IPS DF 6.9 (cell line): ENCODE data around the gene C10orf90.
"Not testable (repeated sequence)": the region's sequence is repeated elsewhere in the genome, so short reads cannot be mapped to it uniquely, and the experiment has no call there.

ENCODE experiments used
- DNase-seq: peaks from one replicate; pipeline ENCODE4 v3.0.0-alpha.2; 2013; ENCODE audit warnings: low read depth, low spot score
- H3K27ac ChIP-seq: one replicate; pipeline ENCODE4 v1.5.1; 2013; ENCODE audit warnings: low read length, control low read depth
- H3K27me3 ChIP-seq: 2 replicates; pipeline ENCODE4 v1.6.1; 2013; ENCODE audit warnings: mild to moderate bottlenecking, low read length; ENCODE audit not compliant: control insufficient read depth, insufficient read depth
- H3K36me3 ChIP-seq: 2 replicates; pipeline ENCODE4 v1.6.1; 2013; ENCODE audit warnings: low read length; ENCODE audit not compliant: control insufficient read depth, insufficient read depth
- H3K4me1 ChIP-seq: 2 replicates; pipeline ENCODE4 v1.6.1; 2013; ENCODE audit warnings: low read length; ENCODE audit not compliant: control insufficient read depth, insufficient read depth
- H3K4me3 ChIP-seq: 2 replicates; pipeline ENCODE4 v1.5.1; 2013; ENCODE audit warnings: mild to moderate bottlenecking, low read length
- H3K9me3 ChIP-seq: 2 replicates; pipeline ENCODE4 v1.6.1; 2013; ENCODE audit warnings: low read length, inconsistent platforms; ENCODE audit not compliant: control insufficient read depth, insufficient read depth
- WGBS: extraction: QIAGEN DNeasy Blood & Tissue Kit; methylation state at CpG from one replicate; pipeline ENCODE4 v1.1.7; 2013; ENCODE audit warnings: mixed read lengths, missing lambda C conversion rate; ENCODE audit not compliant: insufficient read length, insufficient coverage; 5-methylcytosine and 5-hydroxymethylcytosine counted together

Gene C10orf90

GRCh38 chr10:126561294-126561920, 109.1 kb downstream of the C10orf90 start:
- H3K27ac ChIP-seq, result no peak overlapping the region
- no peak for DNase-seq
- peaks cover 8% of the 10 kb centered on the region for H3K4me1 ChIP-seq
- WGBS, result no CpG with 5 or more reads among the region's 10 CpGs
- no peaks in the 10 kb centered on the region for H3K27me3 ChIP-seq
- H3K4me3 ChIP-seq, result no peak overlapping the region
- H3K36me3 ChIP-seq, result no peaks in the 10 kb centered on the region
- no peaks in the 10 kb centered on the region; the same call in 1 of the 2 replicates for H3K9me3 ChIP-seq

- Histone ChIP-seq H3K9me3 (no peaks in the 10 kb centered on the region), H3K4me1 (peaks cover 8% of the 10 kb centered on the region), H3K27ac (no peak overlapping the region), H3K27me3 (no peaks in the 10 kb centered on the region), H3K4me3 (no peak overlapping the region), H3K36me3 (no peaks in the 10 kb centered on the region)
- no CpG with 5 or more reads among the region's 1 CpG for WGBS
- no peak for DNase-seq
Observed at GRCh38 chr10:126558881-126559280, 111.6 kb downstream of the C10orf90 start.

GRCh38 chr10:126551202-126551601, 119.3 kb downstream of the C10orf90 start:
- no peaks in the 10 kb centered on the region for H3K9me3 ChIP-seq
- DNase-seq, result no peak
- no peaks in the 10 kb centered on the region for H3K27me3 ChIP-seq
- H3K4me3 ChIP-seq, result no peak overlapping the region
- H3K36me3 ChIP-seq, result no peaks in the 10 kb centered on the region
- H3K27ac ChIP-seq, result no peak overlapping the region
- no peaks in the 10 kb centered on the region for H3K4me1 ChIP-seq

GRCh38 chr10:126550586-126550985, 119.9 kb downstream of the C10orf90 start:
- not testable (repeated sequence) for DNase-seq

GRCh38 chr10:126549344-126549743, 121.1 kb downstream of the C10orf90 start:
- peaks cover 2% of the 10 kb centered on the region; the same call in 1 of the 2 replicates for H3K4me1 ChIP-seq
- no peak for DNase-seq
- no peak overlapping the region for H3K27ac ChIP-seq
- H3K27me3 ChIP-seq, result no peaks in the 10 kb centered on the region
- no peak overlapping the region for H3K4me3 ChIP-seq
- no peaks in the 10 kb centered on the region for H3K9me3 ChIP-seq
- H3K36me3 ChIP-seq, result no peaks in the 10 kb centered on the region

More at GRCh38 chr10:126550586-126550985, 119.9 kb downstream of the C10orf90 start:
- H3K27ac ChIP-seq, H3K36me3 ChIP-seq, H3K4me1 ChIP-seq, H3K9me3 ChIP-seq, H3K27me3 ChIP-seq, H3K4me3 ChIP-seq: not testable (repeated sequence)
- no CpG with 5 or more reads among the region's 4 CpGs for WGBS

- no CpG with 5 or more reads among the region's 3 CpGs for WGBS
- H3K27me3 ChIP-seq, result no peaks in the 10 kb centered on the region
- H3K36me3 ChIP-seq, result no peaks in the 10 kb centered on the region
- no peak overlapping the region for H3K27ac ChIP-seq
- DNase-seq, result no peak
- H3K4me1 ChIP-seq, result peaks cover 2% of the 10 kb centered on the region; the same call in 1 of the 2 replicates
- H3K4me3 ChIP-seq, result no peak overlapping the region
- no peaks in the 10 kb centered on the region for H3K9me3 ChIP-seq
Observed at GRCh38 chr10:126544565-126544964, 125.9 kb downstream of the C10orf90 start.

- H3K4me1 ChIP-seq, result no peaks in the 10 kb centered on the region
- no peak overlapping the region for H3K4me3 ChIP-seq
- no peaks in the 10 kb centered on the region for H3K27me3 ChIP-seq
- no peaks in the 10 kb centered on the region for H3K9me3 ChIP-seq
- no peaks in the 10 kb centered on the region for H3K36me3 ChIP-seq
- no CpG with 5 or more reads among the region's 5 CpGs for WGBS
- no peak for DNase-seq
- no peak overlapping the region for H3K27ac ChIP-seq
Observed at GRCh38 chr10:126538439-126539135, 131.9 kb downstream of the C10orf90 start.

GRCh38 chr10:126536656-126537055, 133.8 kb downstream of the C10orf90 start:
- Histone ChIP-seq H3K4me3 (no peak overlapping the region), H3K9me3 (no peaks in the 10 kb centered on the region), H3K4me1 (no peaks in the 10 kb centered on the region), H3K27ac (no peak overlapping the region), H3K27me3 (no peaks in the 10 kb centered on the region), H3K36me3 (no peaks in the 10 kb centered on the region)
- WGBS, result no CpG with 5 or more reads among the region's 3 CpGs
- DNase-seq, result no peak

GRCh38 chr10:126536148-126536547, 134.3 kb downstream of the C10orf90 start:
- no peaks in the 10 kb centered on the region for H3K36me3 ChIP-seq
- H3K4me1 ChIP-seq, result no peaks in the 10 kb centered on the region
- no CpG with 5 or more reads among the region's 10 CpGs for WGBS
- no peak overlapping the region for H3K4me3 ChIP-seq
- H3K27me3 ChIP-seq, result no peaks in the 10 kb centered on the region
- H3K9me3 ChIP-seq, result no peaks in the 10 kb centered on the region
- no peak for DNase-seq
- H3K27ac ChIP-seq, result no peak overlapping the region

GRCh38 chr10:126533644-126534043, 136.8 kb downstream of the C10orf90 start:
- H3K27me3 ChIP-seq, result no peaks in the 10 kb centered on the region
- DNase-seq, result no peak
- H3K4me1 ChIP-seq, result no peaks in the 10 kb centered on the region
- WGBS, result no CpG with 5 or more reads among the region's 5 CpGs
- no peak overlapping the region for H3K27ac ChIP-seq
- H3K9me3 ChIP-seq, result no peaks in the 10 kb centered on the region
- no peak overlapping the region for H3K4me3 ChIP-seq
- no peaks in the 10 kb centered on the region for H3K36me3 ChIP-seq

- Histone ChIP-seq H3K36me3 (no peaks in the 10 kb centered on the region), H3K4me1 (no peaks in the 10 kb centered on the region), H3K27ac (no peak overlapping the region), H3K27me3 (no peaks in the 10 kb centered on the region), H3K9me3 (no peaks in the 10 kb centered on the region), H3K4me3 (no peak overlapping the region)
- DNase-seq, result no peak
- no CpG with 5 or more reads among the region's 8 CpGs for WGBS
Observed at GRCh38 chr10:126528315-126528835, 142.1 kb downstream of the C10orf90 start.
